ENCODE data around the gene PPIP5K2.

GRCh38 chr5:103117471-103117991, 2.6 kb upstream of the PPIP5K2 start:
- no peak for TF ChIP-seq POLR2A (IDR thresholded peaks at IDR 0.05; ENCODE audit: extremely low read depth, insufficient read length)
- no peak for TF ChIP-seq MYC (IDR thresholded peaks at IDR 0.05; ENCODE audit: low read depth, low read length)
- no peak for TF ChIP-seq CTCF (IDR thresholded peaks at IDR 0.05; ENCODE audit: low read depth, low read length)
